NK-92 (cell line): ENCODE data around the gene TRIM50.
"Not testable (repeated sequence)": the region's sequence is repeated elsewhere in the genome, so short reads cannot be mapped to it uniquely, and the experiment has no call there.

Experiments
- DNase-seq: peaks from one replicate; lab custom pipeline; 2025; ENCODE audit not compliant: unreplicated experiment; lab: John Stamatoyannopoulos, UW

Gene TRIM50

GRCh38 chr7:73316521-73316920 is 11.4 kb downstream of the TRIM50 start:
- DNase-seq, result no peak

DNA sequence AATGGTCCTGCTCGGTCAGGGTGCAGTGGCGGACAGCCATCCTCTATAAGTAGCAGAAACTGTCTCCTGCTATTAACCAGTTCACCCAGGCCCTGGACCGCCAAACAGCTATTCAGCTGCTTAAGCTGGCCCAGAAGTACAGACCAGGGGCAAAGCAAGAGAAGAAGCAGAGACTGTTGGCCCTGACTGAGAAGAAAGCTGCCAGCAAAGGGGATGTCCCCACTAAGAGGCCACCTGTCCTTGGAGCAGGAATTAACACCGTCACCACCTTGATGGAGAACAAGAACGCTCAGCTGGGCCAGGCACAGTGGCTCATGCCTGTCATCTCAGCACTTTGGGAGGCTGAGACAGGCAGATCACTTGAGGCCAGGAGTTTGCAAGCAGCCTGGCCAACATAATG is 13.6 kb downstream of the TRIM50 start:
- DNase-seq, result no peak

DNA sequence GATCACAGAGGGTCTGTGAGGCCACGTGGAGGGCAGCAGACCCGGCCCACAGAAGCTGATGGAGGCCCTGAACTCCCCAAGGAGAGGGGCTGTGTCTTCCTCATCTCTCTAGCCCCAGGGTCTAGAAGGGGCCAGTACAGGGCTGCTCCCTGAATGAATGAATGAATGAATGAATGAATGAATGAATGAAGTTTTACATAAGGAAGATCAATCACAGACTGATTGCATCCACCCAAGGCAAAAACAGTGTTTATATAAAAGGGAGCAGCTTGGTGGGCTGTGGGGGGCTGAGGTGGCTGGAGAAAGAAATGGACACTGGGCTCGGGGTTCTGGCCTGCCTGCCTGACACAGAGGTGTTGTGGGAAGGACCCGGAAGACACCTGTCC is 14.4 kb downstream of the TRIM50 start:
- DNase-seq, result no peak

DNA sequence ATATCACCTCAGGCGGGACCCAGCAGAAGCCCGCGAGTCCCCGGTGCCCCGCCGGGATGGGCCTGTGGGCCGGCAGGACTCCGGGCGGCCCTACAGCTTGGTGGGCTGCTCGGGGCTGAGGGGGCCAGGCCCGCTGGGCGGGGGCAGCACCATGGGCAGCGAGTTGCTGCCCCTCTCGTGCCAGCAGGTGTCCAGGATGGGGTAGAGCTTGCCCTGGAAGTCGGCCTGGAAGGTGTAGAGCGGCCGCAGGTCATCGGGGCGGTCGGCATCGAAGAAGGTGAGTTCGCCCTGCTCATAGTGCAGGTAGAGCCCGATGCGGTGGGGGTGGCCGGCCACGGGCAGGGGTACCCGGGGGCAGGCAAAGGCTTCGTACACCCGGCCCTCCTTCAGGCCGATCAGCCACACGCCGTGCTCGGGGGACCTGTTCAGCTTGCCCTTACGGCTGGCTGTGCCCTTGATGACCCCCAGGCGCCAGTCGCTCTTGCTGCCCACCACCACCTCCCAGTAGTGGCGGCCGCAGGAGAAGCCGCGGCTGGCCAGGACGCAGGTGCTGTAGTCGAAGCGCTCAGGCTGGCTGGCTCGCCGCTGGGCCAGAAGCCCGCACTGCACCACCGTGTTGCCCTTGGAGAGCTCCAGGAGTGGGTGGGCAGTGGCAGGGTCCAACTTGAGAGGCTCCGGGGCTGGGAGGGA is 14.9 kb downstream of the TRIM50 start:
- DNase-seq, result no peak

DNA sequence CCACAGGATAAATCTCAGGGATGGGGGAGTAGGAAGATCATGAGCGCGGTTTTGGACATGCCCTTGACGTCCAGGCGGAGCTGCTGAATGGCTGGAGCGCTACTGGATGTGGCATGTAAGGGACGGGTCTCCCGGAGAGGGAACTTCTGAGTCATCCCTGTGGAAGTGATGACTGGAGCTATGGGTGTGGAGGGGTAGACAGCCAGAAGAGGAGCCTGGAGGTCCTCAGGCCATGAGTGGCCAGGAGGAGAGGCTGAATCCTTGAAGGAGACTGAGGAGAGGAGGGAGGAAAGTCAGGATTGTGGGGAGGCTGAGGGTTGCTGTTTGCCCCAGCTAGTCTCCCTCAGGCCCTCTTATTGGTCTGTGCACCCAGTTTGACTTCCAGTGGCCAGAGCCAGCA is 16.5 kb downstream of the TRIM50 start:
- not testable (repeated sequence) for DNase-seq

DNA sequence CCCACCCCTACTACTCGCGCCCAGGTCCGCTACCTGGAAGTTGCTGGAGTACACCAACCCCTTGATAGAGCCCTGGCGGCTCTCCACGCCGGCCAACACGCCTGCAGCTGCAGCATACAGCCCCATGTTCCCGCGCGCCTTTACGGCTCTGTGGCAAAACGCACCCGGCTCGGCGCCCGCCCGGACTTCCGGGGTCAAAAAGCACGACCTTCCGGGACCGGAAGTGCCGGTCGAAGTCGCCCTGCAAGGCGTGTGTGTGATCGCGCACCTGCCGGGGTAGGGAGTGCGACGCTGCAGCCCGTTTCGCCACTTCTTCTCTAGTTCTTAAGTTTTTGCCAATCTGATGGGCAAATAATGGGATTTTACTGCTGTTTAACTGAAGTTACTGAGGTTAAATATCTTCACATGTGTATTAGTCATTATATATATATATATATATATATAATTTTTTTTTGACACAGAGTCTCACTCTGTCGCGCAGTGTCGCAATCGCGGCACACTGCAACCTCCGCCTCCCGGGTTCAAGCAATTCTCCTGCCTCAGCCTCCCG is 19.1 kb downstream of the TRIM50 start, which contains the start of gene NSUN5:
TSS of gene NSUN5 (minus strand) at position 162 of the 550 bp plus-strand sequence. CDS start at position 126, 36 bp downstream.
- DNase-seq, result peak; percentile 34

- no peak for DNase-seq
Measured at GRCh38 chr7:73308074-73308664, 19.7 kb downstream of the TRIM50 start.

GRCh38 chr7:73307436-73307835 is 20.4 kb downstream of the TRIM50 start:
- DNase-seq, result no peak

- DNase-seq, result not testable (repeated sequence)
Measured at GRCh38 chr7:73304612-73305387, 23.1 kb downstream of the TRIM50 start.

DNA sequence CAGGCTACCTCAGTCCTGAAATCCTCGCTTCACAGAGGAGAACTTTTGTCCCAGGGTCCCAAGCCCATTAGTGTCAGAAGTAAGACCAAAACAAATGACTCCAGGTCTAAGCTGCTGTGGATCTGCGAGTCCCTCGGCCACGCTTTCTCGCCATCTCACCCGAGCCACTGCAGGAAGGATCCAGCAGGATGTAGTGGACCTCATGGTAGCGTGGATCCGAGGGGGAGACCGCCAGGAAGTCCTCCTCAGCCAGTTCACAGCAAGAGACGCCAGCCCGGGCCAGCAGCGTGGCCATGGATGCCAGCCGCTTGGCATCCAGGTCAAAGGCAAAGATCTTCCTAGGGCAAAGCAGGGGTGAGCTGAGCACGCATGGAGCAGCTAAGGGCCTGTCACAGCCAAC is 23.8 kb downstream of the TRIM50 start:
- DNase-seq, result no peak

DNA sequence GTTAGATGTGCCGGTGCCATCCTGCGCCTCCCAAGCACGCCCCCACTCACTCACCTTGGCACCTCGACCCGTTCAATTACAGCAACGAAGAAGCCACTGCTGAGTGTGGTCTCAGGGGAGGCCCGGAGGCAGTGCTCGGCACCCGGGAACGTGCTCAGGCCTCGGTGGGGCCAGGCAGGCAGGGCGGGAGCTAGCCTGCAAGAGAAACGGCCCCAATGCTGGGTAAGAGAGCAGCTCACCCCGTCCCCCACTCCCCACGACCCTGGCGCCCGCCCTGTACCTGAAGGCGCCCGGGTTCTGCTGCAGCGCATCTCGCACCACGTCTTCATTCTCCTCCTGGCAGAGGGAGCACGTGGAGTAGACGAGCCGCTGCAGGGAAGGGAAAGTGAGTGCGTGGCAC is 24.3 kb downstream of the TRIM50 start:
- DNase-seq, result no peak

DNA sequence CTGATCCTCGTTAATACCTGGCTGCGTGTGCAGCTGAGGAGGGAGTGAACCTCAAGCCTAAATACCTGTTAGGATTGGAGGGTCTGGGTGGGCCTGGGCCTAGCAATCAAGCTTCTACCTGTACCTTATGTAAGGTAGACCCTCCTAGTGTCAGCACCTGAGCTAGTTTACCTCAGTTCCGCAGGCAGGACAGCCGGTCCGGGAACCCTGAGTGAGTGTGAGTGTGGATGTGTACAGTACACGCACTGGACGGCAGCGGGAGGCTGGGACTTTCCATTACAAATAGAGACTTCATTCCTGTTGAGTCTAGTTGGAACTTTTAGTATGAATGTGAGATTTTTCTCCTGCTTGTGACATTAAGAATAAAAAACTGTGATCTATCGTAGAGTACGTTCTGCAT is 25.0 kb downstream of the TRIM50 start:
- DNase-seq, result not testable (repeated sequence)

DNA sequence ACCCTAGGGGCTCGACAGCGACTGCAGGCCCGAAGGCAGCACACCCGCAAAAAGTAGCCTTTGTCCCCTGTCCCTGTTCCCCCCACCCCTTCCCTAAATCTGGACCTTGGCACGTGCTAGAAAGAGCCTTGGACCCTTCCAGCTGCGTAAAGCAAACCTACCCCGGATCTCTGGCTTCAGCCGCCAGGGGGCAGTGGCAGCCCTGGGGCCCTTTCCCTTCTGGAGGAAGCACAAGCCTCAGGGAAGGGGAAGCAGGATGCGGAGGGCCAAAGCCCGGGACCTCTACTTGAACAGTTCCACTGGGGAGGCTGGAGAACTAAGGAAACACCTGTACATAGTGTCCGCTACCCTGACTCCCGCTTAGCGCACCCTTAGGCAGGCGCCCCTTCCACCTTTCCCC is 26.8 kb downstream of the TRIM50 start:
- not testable (repeated sequence) for DNase-seq

- DNase-seq, result not testable (repeated sequence)
Measured at GRCh38 chr7:73299812-73300211, 28.1 kb downstream of the TRIM50 start.

DNA sequence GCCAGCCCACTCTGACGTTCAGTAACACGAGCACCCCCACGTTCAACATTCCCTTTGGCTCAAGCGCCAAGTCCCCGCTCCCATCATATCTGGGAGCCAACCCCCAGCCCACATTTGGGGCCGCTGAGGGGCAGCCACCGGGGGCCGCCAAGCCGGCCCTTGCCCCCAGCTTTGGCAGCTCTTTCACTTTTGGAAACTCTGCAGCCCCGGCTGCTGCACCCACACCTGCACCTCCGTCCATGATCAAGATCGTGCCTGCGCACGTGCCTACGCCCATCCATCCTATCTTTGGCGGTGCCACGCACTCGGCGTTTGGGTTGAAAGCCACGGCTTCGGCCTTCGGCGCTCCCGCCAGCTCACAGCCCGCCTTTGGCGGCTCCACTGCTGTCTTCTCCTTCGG is 30.2 kb downstream of the TRIM50 start:
- not testable (repeated sequence) for DNase-seq

DNA sequence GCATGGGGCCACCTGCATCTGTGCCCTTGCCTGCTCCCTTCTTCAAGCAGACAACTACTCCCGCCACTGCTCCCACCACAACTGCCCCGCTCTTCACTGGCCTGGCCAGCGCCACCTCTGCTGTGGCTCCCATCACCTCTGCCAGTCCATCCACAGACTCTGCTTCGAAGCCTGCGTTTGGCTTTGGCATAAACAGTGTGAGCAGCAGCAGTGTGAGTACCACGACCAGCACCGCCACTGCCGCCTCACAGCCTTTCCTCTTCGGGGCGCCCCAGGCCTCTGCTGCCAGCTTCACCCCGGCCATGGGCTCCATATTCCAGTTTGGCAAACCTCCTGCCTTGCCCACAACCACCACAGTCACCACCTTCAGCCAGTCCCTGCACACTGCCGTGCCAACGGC is 30.6 kb downstream of the TRIM50 start:
- DNase-seq, result not testable (repeated sequence)

DNA sequence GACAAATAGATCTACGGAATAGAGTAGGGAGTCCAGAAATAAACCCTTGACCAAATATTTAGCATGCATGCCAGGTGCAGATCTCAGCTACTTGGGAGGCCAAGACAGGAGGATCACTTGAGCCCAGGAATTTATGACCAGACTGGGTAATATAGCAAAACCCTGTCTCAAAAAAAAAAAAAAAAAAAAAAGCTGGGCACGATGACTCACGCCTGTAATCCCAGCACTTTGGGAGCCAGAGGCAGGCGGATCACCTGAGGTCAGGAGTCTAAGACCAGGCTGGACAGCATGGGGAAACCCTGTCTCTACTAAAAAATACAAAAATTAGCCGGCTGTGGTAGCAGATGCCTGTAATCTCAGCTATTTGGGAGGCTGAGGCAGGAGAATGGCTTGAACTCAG is 50.7 kb downstream of the TRIM50 start:
- DNase-seq, result not testable (repeated sequence)

DNA sequence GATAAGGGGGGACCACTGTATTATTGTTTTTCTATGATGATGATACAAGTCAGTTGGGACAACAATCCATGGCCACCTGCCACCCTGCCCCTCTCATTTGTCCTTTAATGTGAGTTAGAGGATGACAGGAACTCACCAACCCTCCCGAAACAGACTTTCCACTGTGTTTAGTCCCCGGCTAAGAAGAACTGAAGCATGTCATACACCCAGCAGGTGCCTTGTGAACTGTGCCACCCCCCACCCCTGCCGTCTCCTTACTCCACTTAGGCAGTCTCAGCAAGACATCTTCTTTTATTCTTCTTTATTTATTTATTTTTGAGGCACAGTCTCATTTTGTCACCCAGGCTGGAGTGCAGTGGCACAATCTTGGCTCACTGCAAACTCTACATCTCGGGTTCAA is 60.1 kb downstream of the TRIM50 start:
- not testable (repeated sequence) for DNase-seq

- DNase-seq, result not testable (repeated sequence)
Measured at GRCh38 chr7:73266719-73267368, 61.0 kb downstream of the TRIM50 start.
